GM12873 (cell line): ENCODE data around the gene ARHGEF10L.

Source experiments
- TF ChIP-seq, protein P1 (sequence below): IDR thresholded peaks from 2 replicates; pipeline ENCODE4 v1.5.1; 2012; ENCODE audit warnings: low read depth, mild to moderate bottlenecking, moderate library complexity, low read length, control low read depth; ENCODE audit not compliant: insufficient read depth; ENCODE audit errors: missing control alignments

The ARHGEF10L gene

DNA sequence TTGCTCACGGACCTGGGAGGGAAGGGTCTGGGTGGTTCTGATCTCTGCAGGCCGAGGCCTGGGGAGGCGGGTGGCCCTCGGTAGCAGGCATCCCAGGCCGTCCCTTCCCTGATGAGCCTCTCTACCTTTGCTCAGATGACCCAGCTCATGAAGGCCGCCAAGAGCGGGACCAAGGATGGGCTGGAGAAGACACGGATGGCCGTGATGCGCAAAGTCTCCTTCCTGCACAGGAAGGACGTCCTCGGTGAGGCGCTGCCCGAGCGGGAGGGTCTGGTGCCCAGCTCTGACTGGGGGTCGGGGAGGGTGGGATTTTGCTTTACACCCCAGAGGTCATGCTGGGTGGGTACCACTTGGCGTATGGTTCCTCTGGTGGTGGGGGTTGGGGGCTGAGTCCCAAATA, 76.5 kb downstream of the ARHGEF10L start:
- TF ChIP-seq, protein P1, sequence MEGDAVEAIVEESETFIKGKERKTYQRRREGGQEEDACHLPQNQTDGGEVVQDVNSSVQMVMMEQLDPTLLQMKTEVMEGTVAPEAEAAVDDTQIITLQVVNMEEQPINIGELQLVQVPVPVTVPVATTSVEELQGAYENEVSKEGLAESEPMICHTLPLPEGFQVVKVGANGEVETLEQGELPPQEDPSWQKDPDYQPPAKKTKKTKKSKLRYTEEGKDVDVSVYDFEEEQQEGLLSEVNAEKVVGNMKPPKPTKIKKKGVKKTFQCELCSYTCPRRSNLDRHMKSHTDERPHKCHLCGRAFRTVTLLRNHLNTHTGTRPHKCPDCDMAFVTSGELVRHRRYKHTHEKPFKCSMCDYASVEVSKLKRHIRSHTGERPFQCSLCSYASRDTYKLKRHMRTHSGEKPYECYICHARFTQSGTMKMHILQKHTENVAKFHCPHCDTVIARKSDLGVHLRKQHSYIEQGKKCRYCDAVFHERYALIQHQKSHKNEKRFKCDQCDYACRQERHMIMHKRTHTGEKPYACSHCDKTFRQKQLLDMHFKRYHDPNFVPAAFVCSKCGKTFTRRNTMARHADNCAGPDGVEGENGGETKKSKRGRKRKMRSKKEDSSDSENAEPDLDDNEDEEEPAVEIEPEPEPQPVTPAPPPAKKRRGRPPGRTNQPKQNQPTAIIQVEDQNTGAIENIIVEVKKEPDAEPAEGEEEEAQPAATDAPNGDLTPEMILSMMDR, result no peak

DNA sequence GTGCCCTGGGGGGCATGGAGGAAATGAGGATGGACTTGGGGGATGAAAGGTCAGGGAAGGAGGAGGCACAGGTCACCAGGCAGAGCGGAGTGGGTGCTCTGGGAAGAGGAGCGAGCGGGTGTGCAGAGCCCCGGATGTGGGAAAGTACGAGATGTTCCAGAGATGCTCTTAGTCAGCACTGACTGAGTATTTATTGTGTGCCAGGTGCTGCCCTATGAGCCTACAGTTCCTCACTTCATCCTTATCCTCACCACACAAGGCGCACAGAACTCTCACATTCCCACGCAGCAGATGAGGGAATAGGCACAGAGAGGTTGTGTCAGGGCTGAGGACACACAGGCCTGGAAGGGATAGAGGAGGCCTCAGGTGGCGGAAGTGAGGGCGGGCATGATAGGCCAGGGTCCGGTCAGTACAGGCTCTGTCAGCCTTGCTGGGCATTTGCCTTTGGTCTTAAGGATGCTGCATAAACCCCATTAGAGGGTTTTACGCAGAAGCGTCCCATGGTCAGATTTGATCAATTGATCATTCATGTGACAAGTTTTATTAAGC, 77.3 kb downstream of the ARHGEF10L start:
- TF ChIP-seq, protein P1, result no peak

DNA sequence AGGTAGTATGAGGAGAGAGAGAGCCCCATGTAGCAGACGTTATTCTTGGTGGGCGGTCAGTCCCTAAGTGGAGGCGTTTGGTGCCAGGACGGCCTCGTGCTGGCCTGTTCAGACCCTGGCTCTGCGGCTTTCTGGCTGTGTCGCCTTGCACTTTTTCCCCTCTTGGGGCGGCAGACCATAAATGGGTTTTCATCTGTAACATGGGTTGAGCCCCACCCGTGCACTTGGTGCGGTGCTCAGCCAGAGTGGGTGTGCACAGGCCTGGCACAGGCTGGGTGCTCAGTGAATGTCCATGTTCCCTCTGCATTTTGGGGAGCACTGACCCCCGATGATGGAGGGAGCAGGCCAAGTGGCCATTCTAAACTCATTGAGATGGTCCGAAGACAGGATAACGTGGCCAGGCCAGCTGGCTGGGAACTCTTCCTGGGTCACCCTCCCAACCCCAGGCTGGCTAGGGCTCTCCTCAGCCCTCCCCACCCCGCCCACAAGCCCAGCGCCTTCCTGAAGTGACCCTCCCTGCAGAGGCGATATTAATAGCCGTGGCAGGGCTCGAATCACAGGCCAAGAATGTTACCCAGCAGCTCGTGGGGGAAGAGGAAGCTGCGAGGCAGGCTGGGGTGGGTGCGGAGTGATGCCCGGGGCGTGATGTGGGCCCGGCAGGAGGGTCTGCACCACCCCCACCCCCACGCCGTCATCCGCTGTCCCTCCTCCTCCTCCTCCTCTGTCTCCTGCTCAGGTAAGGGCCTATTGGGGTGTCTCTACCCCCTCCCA, 78.5 kb downstream of the ARHGEF10L start:
- TF ChIP-seq, protein P1, result no peak

DNA sequence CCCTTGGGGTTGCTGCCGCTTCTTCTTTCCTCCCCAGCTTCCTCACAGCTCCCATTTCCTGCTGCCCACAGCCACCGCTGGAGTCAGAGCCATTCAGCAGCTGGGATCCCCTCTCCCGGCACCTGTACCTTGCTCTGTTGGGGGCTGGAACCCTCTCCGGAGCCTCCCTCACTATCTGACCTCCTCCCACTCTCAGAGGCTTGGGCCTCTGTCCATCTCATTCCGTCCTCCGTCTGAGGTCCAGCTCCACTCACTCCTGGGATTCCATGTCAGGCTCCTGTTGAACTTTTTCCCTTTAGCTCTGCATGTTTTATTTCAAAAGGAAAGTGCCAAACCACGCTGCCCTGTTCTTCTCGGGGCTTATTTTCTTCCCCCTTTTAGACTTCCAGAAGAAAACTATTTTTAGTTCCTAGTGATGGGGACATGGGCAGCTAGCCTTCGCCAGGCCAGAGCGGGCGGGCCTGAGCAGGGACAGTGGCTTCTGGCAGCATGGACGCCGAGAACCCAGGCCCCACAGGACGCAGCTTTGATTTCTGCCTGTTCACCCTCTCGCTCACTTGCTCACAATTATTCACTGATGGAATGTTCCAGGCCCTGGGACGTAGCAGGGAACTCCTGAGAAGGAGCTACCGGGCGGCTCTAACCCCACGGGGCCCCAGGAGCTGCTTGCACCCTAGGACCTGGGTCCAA, 79.2 kb downstream of the ARHGEF10L start:
- TF ChIP-seq, protein P1, result no peak

DNA sequence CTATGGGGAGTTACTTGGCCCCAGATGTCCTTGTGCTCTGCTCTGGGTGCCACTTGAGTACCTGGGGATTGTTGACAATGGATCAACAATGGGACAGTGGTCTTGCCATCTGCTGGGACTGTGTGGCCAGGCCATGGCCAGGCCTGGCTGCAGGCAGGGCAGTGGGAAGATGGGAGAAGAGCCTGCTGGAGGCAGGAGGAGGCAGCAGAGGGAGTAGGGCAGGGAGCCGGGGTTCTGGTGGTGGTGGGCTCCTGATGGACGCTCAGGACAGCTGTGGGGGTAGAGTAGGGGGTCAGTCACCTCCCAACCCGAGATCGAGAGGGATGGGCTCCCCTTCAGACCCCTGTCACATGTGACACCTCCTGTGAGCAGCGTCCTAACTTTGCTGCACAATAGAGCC, 81.0 kb downstream of the ARHGEF10L start:
- TF ChIP-seq, protein P1, result no peak

DNA sequence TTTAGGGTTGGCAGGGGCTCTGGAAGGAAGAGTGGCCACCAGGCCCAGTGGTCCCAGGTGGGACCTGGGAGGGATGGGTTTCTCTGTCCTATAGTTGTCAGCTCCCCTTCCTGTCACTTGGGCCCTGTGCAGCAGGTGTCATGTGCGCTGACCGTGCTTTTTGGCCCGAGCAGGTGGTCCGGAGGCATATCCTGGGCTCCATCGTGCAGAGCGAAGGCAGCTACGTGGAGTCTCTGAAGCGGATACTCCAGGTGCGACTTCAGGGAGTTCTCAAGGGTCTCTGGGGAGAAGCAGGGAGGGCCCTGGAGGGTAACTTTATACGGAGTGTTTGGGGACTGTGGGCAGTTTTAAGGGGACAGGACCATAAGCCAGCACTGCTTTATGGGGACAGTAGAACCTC, 82.2 kb downstream of the ARHGEF10L start:
- TF ChIP-seq, protein P1, result no peak

DNA sequence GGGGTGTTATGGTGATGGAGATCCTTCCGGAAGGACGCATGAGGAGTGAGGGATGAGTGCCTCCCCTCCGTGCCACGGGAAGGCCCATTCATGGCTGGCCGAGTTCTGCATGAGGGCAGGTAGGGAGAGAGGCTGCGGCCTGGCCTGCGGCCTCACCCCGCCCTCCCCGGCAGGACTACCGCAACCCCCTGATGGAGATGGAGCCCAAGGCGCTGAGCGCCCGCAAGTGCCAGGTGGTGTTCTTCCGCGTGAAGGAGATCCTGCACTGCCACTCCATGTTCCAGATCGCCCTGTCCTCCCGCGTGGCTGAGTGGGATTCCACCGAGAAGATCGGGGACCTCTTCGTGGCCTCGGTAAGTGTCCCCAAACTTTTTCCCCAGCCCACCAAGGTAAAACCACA, 83.3 kb downstream of the ARHGEF10L start:
- TF ChIP-seq, protein P1, result no peak
